ENCODE measurements around the gene ZNF267. TPM values are rescaled to one million over a fixed set of nuclear protein-coding genes. Genes with fewer than 3 reads are reported as not detected.
"Not testable (repeated sequence)": the region's sequence is repeated elsewhere in the genome, so short reads cannot be mapped to it uniquely, and the experiment has no call there.

ZNF267 gene
- polyA plus RNA-seq, 1 donor from 2014 or later = 7.0 TPM

DNA sequence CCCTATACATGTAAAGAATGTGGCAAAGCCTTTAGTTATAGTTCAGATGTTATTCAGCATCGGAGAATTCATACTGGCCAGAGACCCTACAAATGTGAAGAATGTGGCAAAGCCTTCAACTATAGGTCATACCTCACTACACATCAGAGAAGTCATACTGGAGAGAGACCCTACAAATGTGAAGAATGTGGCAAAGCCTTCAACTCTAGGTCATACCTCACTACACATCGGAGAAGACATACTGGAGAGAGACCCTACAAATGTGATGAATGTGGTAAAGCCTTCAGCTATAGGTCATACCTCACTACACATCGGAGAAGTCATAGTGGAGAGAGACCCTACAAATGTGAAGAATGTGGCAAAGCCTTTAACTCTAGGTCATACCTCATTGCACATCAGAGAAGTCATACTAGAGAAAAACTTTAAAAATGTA, 42.5 kb downstream of the ZNF267 start:
- H3K9me2 ChIP-seq (ENCODE audit: insufficient read depth, low read length) = no peaks in the 10 kb centered on the region
- no peak overlapping the region for H2AFZ ChIP-seq (ENCODE audit: low read depth, low read length)
- H3K79me2 ChIP-seq (replicated peaks; ENCODE audit: insufficient read depth, low read length) = no peaks in the 10 kb centered on the region
- H3F3A ChIP-seq (ENCODE audit: insufficient read depth, low read length, poor library complexity, severe bottlenecking) = no peaks in the 10 kb centered on the region
- no peaks in the 10 kb centered on the region for H3K27me3 ChIP-seq (ENCODE audit: insufficient read depth, low read depth, low read length)
- no peak overlapping the region for H3K9ac ChIP-seq (ENCODE audit: low read length)
- H3K36me3 ChIP-seq (ENCODE audit: insufficient read depth, low read length) = peaks cover 27% of the 10 kb centered on the region
- TF ChIP-seq TAF1 (IDR thresholded peaks at IDR 0.05; ENCODE audit: low read depth) = no peak
- no peak for TF ChIP-seq POLR2AphosphoS5 (IDR thresholded peaks at IDR 0.05)
- TF ChIP-seq MXI1 (conservative IDR thresholded peaks at IDR 0.05; ENCODE audit: poor library complexity, severe bottlenecking) = no peak
- TF ChIP-seq SMC3 (conservative IDR thresholded peaks at IDR 0.05; ENCODE audit: poor library complexity) = no peak
- no peak for TF ChIP-seq EP300 (conservative IDR thresholded peaks at IDR 0.05; ENCODE audit: poor library complexity, severe bottlenecking)
- TF ChIP-seq, protein P1, sequence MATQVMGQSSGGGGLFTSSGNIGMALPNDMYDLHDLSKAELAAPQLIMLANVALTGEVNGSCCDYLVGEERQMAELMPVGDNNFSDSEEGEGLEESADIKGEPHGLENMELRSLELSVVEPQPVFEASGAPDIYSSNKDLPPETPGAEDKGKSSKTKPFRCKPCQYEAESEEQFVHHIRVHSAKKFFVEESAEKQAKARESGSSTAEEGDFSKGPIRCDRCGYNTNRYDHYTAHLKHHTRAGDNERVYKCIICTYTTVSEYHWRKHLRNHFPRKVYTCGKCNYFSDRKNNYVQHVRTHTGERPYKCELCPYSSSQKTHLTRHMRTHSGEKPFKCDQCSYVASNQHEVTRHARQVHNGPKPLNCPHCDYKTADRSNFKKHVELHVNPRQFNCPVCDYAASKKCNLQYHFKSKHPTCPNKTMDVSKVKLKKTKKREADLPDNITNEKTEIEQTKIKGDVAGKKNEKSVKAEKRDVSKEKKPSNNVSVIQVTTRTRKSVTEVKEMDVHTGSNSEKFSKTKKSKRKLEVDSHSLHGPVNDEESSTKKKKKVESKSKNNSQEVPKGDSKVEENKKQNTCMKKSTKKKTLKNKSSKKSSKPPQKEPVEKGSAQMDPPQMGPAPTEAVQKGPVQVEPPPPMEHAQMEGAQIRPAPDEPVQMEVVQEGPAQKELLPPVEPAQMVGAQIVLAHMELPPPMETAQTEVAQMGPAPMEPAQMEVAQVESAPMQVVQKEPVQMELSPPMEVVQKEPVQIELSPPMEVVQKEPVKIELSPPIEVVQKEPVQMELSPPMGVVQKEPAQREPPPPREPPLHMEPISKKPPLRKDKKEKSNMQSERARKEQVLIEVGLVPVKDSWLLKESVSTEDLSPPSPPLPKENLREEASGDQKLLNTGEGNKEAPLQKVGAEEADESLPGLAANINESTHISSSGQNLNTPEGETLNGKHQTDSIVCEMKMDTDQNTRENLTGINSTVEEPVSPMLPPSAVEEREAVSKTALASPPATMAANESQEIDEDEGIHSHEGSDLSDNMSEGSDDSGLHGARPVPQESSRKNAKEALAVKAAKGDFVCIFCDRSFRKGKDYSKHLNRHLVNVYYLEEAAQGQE (IDR thresholded peaks at IDR 0.05; ENCODE audit: borderline replicate concordance) = no peak
- no peak for TF ChIP-seq CTCF (IDR thresholded peaks at IDR 0.05; ENCODE audit: poor library complexity, severe bottlenecking)
- TF ChIP-seq EZH2 (IDR thresholded peaks at IDR 0.05; ENCODE audit: borderline replicate concordance, insufficient read depth, low read length, poor library complexity, severe bottlenecking) = no peak
- no peak for TF ChIP-seq RAD21 (conservative IDR thresholded peaks at IDR 0.05)
- H4K20me1 ChIP-seq (ENCODE audit: insufficient read depth) = no peaks in the 10 kb centered on the region
- no peak overlapping the region for H3K27ac ChIP-seq (ENCODE audit: low read length)
- no peak overlapping the region for H3K4me2 ChIP-seq (ENCODE audit: low read length)
- H3K9me3 ChIP-seq (ENCODE audit: low read length) = peaks cover 31% of the 10 kb centered on the region
- no peak overlapping the region for H3K4me3 ChIP-seq (ENCODE audit: low read length)

- no peak overlapping the region for H3K9ac ChIP-seq (ENCODE audit: low read length)
- no peaks in the 10 kb centered on the region for H3K27me3 ChIP-seq (ENCODE audit: insufficient read depth, low read depth, low read length)
- no peak for TF ChIP-seq MXI1 (conservative IDR thresholded peaks at IDR 0.05; ENCODE audit: poor library complexity, severe bottlenecking)
- TF ChIP-seq, protein P1 (IDR thresholded peaks at IDR 0.05; ENCODE audit: borderline replicate concordance) = no peak
- no peak for TF ChIP-seq POLR2AphosphoS5 (IDR thresholded peaks at IDR 0.05)
- no peak for TF ChIP-seq RAD21 (conservative IDR thresholded peaks at IDR 0.05)
- no peak for TF ChIP-seq EP300 (conservative IDR thresholded peaks at IDR 0.05; ENCODE audit: poor library complexity, severe bottlenecking)
- TF ChIP-seq TAF1 (IDR thresholded peaks at IDR 0.05; ENCODE audit: low read depth) = no peak
- no peak for TF ChIP-seq EZH2 (IDR thresholded peaks at IDR 0.05; ENCODE audit: borderline replicate concordance, insufficient read depth, low read length, poor library complexity, severe bottlenecking)
- TF ChIP-seq CTCF (IDR thresholded peaks at IDR 0.05; ENCODE audit: poor library complexity, severe bottlenecking) = no peak
- TF ChIP-seq SMC3 (conservative IDR thresholded peaks at IDR 0.05; ENCODE audit: poor library complexity) = no peak
- no peaks in the 10 kb centered on the region for H3K9me2 ChIP-seq (ENCODE audit: insufficient read depth, low read length)
- peaks cover 13% of the 10 kb centered on the region for H3K9me3 ChIP-seq (ENCODE audit: low read length)
- H2AFZ ChIP-seq (ENCODE audit: low read depth, low read length) = no peak overlapping the region
- H3K4me3 ChIP-seq (ENCODE audit: low read length) = no peak overlapping the region
- H3F3A ChIP-seq (ENCODE audit: insufficient read depth, low read length, poor library complexity, severe bottlenecking) = no peaks in the 10 kb centered on the region
- H4K20me1 ChIP-seq (ENCODE audit: insufficient read depth) = no peaks in the 10 kb centered on the region
- H3K27ac ChIP-seq (ENCODE audit: low read length) = no peak overlapping the region
- peaks cover 13% of the 10 kb centered on the region for H3K36me3 ChIP-seq (ENCODE audit: insufficient read depth, low read length)
- H3K4me2 ChIP-seq (ENCODE audit: low read length) = no peak overlapping the region
- H3K79me2 ChIP-seq (replicated peaks; ENCODE audit: insufficient read depth, low read length) = no peaks in the 10 kb centered on the region
Measured at GRCh38 chr16:31920373-31920772, 46.8 kb downstream of the ZNF267 start.

GRCh38 chr16:31951806-31952205, 78.2 kb downstream of the ZNF267 start:
- H3K79me2 ChIP-seq (replicated peaks; ENCODE audit: insufficient read depth, low read length); H3K9me2 ChIP-seq (ENCODE audit: insufficient read depth, low read length); H3K27me3 ChIP-seq (ENCODE audit: insufficient read depth, low read depth, low read length); H3K4me2 ChIP-seq (ENCODE audit: low read length); H3K36me3 ChIP-seq (ENCODE audit: insufficient read depth, low read length); H3F3A ChIP-seq (ENCODE audit: insufficient read depth, low read length, poor library complexity, severe bottlenecking); H3K9ac ChIP-seq (ENCODE audit: low read length); H2AFZ ChIP-seq (ENCODE audit: low read depth, low read length); H3K27ac ChIP-seq (ENCODE audit: low read length); H3K9me3 ChIP-seq (ENCODE audit: low read length); H4K20me1 ChIP-seq (ENCODE audit: insufficient read depth); H3K4me3 ChIP-seq (ENCODE audit: low read length): not testable (repeated sequence)

Measured in neural cell (in vitro differentiated cells).